GM12874 (cell line): ENCODE measurements around the gene LHX6.

Source experiments
- CTCF ChIP-seq: IDR thresholded peaks from 2 replicates; pipeline ENCODE4 v1.5.1; 2011; ENCODE audit warnings: low read depth, mild to moderate bottlenecking, control low read depth, low read length, moderate library complexity; ENCODE audit not compliant: insufficient read depth

LHX6 gene

DNA sequence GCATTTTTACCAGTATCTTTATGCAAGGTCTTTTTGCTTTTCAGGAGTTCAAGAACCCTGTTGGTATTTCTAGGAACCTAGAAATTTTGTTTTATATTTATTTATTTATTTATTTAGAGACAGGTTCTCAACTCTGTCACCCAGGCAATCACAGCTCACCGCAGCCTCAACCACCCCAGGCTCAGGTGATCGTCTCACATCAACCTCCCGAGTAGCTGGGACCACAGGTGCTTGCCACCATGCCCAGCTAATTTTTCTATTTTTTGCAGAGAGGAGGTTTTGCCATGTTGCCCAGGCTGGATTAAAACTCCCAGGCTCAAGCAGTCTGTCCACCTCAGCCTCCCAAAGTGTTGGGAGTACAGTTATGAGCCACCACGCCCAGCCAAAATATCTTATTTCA is 32.9 kb downstream of the LHX6 start:
- no peak for TF ChIP-seq CTCF

DNA sequence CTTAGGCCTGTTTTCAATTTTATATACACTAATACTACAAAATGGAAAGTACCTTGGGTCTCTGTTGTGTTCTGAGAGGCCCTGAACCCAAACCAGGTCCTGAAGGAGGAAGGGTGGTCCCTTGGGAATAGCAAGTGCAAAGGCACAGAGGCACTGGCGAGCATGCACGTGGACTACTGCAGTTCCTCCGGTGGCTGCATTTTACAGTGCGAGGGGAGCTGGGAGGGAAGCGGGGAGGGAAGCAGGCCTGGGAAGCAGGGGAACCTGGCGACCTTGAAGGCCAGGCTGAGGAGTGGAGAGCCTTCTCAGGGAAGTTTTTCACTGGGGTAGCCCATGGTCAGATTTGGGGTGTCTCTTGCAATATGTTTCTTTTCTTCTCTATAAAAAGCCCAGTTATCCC is 35.1 kb downstream of the LHX6 start:
- no peak for TF ChIP-seq CTCF

DNA sequence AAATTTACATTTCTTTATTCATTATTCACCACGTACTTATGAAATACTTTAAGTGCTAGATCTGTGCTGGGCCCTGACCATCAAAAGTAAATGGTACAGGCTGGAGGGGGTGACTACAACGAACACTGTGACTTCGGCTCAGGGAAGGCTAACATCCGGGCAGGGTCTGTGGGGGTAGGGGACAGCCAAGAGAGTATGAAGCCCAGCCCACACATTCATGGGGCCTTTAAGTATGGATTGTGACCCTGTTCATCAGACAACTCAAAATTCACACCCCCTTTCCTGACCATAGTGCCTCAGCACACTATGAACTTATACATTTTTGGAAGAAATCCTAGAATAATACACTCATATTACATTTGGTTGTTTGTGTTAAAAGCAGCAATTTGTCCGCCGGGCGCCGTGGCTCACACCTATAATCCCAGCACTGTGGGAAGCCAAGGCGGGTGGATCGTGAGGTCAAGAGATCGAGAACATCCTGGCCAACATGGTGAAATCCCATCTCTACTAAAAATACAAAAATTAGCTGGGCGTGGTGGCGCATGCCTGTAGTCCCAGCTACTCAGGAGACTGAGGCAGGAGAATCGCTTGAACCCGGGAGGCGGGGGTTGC is 35.7 kb downstream of the LHX6 start:
- no peak for TF ChIP-seq CTCF

DNA sequence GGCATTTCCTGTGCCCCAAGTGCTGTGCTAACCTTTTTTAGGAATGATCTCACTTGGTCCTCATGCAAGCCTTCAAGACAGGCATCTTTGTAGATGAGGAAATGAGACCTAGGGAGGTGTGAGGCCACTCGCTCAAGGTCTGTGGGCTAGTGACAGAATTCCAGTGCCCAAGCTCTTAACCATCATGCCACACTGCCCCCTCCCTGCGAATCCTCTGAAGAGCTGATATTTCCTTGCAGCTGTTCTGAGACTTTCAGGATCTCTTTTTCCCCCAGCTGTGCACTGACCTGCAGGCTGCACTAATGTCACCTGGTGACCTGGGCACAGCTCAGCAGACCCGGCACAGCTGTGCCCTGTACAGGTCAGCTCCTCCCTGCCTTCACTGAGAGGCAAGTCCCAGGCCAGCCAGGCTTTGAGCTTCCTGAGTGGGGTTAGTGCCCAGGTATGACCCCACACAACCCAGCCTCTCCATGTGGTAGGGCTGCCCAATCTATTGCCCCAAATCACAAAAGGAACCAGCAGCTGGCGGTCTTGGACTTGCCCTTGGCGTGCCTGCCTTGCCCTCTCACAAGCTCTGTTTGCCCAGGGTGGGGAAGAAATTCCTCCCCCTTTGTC is 36.4 kb downstream of the LHX6 start:
- no peak for TF ChIP-seq CTCF

DNA sequence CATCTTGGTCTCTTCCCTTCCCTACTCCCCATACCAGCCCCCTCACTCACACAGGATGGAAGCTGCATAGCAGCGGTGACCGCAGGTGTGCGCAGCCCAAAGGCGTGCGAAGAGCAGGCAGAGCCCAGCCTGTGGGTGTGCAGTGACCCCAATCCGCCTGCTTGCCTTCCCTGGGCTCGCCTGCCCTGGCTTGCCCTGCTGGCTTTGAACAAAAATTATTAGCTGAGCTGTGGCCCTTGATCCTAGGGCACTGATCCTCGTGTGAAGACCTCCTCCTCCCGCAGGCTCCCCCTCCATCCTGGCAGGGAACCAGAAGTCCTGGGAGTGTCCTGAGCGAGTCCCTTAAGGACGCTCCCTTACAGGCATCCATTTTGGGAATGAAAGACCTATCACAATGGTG is 37.2 kb downstream of the LHX6 start:
- no peak for TF ChIP-seq CTCF

- TF ChIP-seq CTCF = no peak
These were observed 38.0 kb downstream of the LHX6 start for GRCh38 chr9:122190597-122191381.

GRCh38 chr9:122188369-122188768 is 40.4 kb downstream of the LHX6 start:
- TF ChIP-seq CTCF = no peak
